GM23338 (cell line): ENCODE measurements around the gene SLC9A1. TPM values are rescaled to one million over a fixed set of nuclear protein-coding genes. Genes with fewer than 3 reads are reported as not detected.
A peak's percentile ranks its signal among the peaks of the same experiment; 100 is the strongest.

Experiments
- ATAC-seq: fragments of 200-7000 bp; cut with Tn5 transposase; 3 replicates; pipeline ENCODE4 v1.9.1; 2020
- DNase-seq: peaks from one replicate; pipeline ENCODE4 v3.0.0-alpha.2; 2015; ENCODE audit warnings: low spot score
- H2AFZ ChIP-seq: fragments of 200-600 bp; sonication (generic); 2 replicates; pipeline ENCODE4 v1.8.0; 2016; ENCODE audit warnings: antibody characterized with exemption, mild to moderate bottlenecking, moderate library complexity
- H3F3A ChIP-seq: fragments of 200-600 bp; sonication (generic); replicated peaks from 2 replicates; pipeline ENCODE4 v1.8.0; 2017; ENCODE audit warnings: antibody characterized with exemption, mixed run types, low read depth
- H3K27ac ChIP-seq: fragments of 200-600 bp; sonication (generic); 2 replicates; pipeline ENCODE4 v1.6.1; 2016; ENCODE audit warnings: low read depth
- H3K27me3 ChIP-seq: fragments of 200-600 bp; sonication (generic); 2 replicates; pipeline ENCODE4 v1.8.0; 2016; ENCODE audit warnings: mild to moderate bottlenecking, mixed run types, moderate library complexity; ENCODE audit not compliant: insufficient read depth
- H3K36me3 ChIP-seq: fragments of 200-600 bp; sonication (generic); 2 replicates; pipeline ENCODE4 v1.8.0; 2016; ENCODE audit warnings: mild to moderate bottlenecking; ENCODE audit not compliant: insufficient read depth
- H3K4me1 ChIP-seq: fragments of 200-600 bp; sonication (generic); 2 replicates; pipeline ENCODE4 v1.8.0; 2016; ENCODE audit warnings: mild to moderate bottlenecking, moderate library complexity; ENCODE audit not compliant: insufficient read depth
- H3K4me2 ChIP-seq: fragments of 200-600 bp; sonication (generic); 2 replicates; pipeline ENCODE4 v1.7.1; 2017; ENCODE audit warnings: mixed run types
- H3K4me3 ChIP-seq: fragments of 200-600 bp; sonication (generic); 2 replicates; pipeline ENCODE4 v1.6.1; 2016; ENCODE audit warnings: mixed run types
- H3K79me2 ChIP-seq: fragments of 200-600 bp; sonication (generic); replicated peaks from 2 replicates; pipeline ENCODE4 v1.8.0; 2017; ENCODE audit warnings: mild to moderate bottlenecking; ENCODE audit not compliant: insufficient read depth
- H3K9me2 ChIP-seq: fragments of 200-600 bp; sonication (generic); 2 replicates; pipeline ENCODE4 v1.8.0; 2017; ENCODE audit not compliant: insufficient read depth
- H4K20me1 ChIP-seq: fragments of 200-600 bp; sonication (generic); replicated peaks from 2 replicates; pipeline ENCODE4 v1.8.0; 2017; ENCODE audit warnings: mild to moderate bottlenecking; ENCODE audit not compliant: insufficient read depth
- H3K27ac Mint-ChIP-seq: 2 replicates; pipeline ENCODE4 v1.8.0; 2020; ENCODE audit warnings: inconsistent platforms, mild to moderate bottlenecking, moderate library complexity, mixed read lengths
- H3K27me3 Mint-ChIP-seq: 3 replicates; pipeline ENCODE4 v1.8.0; 2022; ENCODE audit warnings: low read depth, mild to moderate bottlenecking, moderate library complexity, mixed read lengths, inconsistent platforms; ENCODE audit not compliant: insufficient read depth, poor library complexity
- H3K36me3 Mint-ChIP-seq: 3 replicates; pipeline ENCODE4 v1.8.0; 2021; ENCODE audit warnings: low read depth, mild to moderate bottlenecking, inconsistent platforms, moderate library complexity, mixed read lengths
- H3K4me1 Mint-ChIP-seq: 3 replicates; pipeline ENCODE4 v1.8.0; 2020; ENCODE audit warnings: mild to moderate bottlenecking, inconsistent platforms, mixed read lengths
- H3K4me3 Mint-ChIP-seq: 3 replicates; pipeline ENCODE4 v1.8.0; 2021; ENCODE audit warnings: moderate library complexity, mild to moderate bottlenecking, inconsistent platforms, mixed read lengths
- H3K9me3 Mint-ChIP-seq: 3 replicates; pipeline ENCODE4 v1.8.0; 2020; ENCODE audit warnings: moderate library complexity, mild to moderate bottlenecking, inconsistent platforms, mixed read lengths
- CTCF ChIP-seq, 2 experiments: fragments of 200-600 bp in 1 of 2; sonication (generic) in 1 of 2; conservative IDR thresholded peaks; 2 replicates each; pipeline versions ENCODE4 v1.5.1 to v1.6.1; 2016 to 2017; ENCODE audit warnings: antibody characterized with exemption in 2 of 2, low read depth in 2 of 2, mild to moderate bottlenecking in 2 of 2, moderate library complexity in 1 of 2
- ETS1 ChIP-seq: IDR thresholded peaks from 2 replicates; pipeline ENCODE4 v1.6.1; 2016; ENCODE audit warnings: antibody characterized with exemption
- EZH2phosphoT487 ChIP-seq: fragments of 200-600 bp; sonication (generic); IDR thresholded peaks from one replicate; pipeline ENCODE4 v1.8.1; 2018; ENCODE audit warnings: antibody characterized with exemption; ENCODE audit not compliant: unreplicated experiment
- STAT1 ChIP-seq: IDR thresholded peaks from one replicate; pipeline ENCODE4 v1.6.1; 2016; ENCODE audit warnings: antibody characterized with exemption; ENCODE audit not compliant: unreplicated experiment
- polyA plus RNA-seq: library from polyadenylated mRNA; unstranded; fragments of >200 nt; fragmentation: Nextera tagmentation; extraction: Ambion mirVana; gene quantifications from 2 replicates; pipeline ENCODE4 v1.2.1, GENCODE V29; 2016
- total RNA-seq: library from RNA; depleted of rRNA; stranded (reverse); fragments of >200 nt; shearing (Covaris generic); gene quantifications from 2 replicates; pipeline ENCODE4 v1.2.3, GENCODE V29; 2014

SLC9A1 gene
- total and polyA plus RNA-seq, 2 experiments from 2014 or later = 10.4 to 22.3 TPM

GRCh38 chr1:27111626-27112573, 43.0 kb downstream of the SLC9A1 start:
- H3K4me3 Mint-ChIP-seq = no peak overlapping the region
- no peak overlapping the region; the same call in 1 of the 2 replicates for H3K27ac Mint-ChIP-seq
- no peaks in the 10 kb centered on the region for H4K20me1 ChIP-seq
- H3K27ac ChIP-seq = no peak overlapping the region
- no peak overlapping the region for H3K4me2 ChIP-seq
- H3K27me3 Mint-ChIP-seq = peaks cover 4% of the 10 kb centered on the region
- H3F3A ChIP-seq = no peaks in the 10 kb centered on the region
- H3K4me1 Mint-ChIP-seq = peaks cover 5% of the 10 kb centered on the region
- H3K4me1 ChIP-seq = no peaks in the 10 kb centered on the region
- peak; percentile 31; the same call in 2 of the 3 replicates for ATAC-seq
- H3K4me3 ChIP-seq = no peak overlapping the region
- H2AFZ ChIP-seq = no peak overlapping the region
- TF ChIP-seq STAT1 = no peak
- TF ChIP-seq CTCF (conservative IDR thresholded peaks at IDR 0.05; ENCODE audit: low read depth in 2 of 2) = peak in 1 of 2 experiments; percentile 33; a peak in 1 of 4 replicates
- H3K36me3 Mint-ChIP-seq = peaks cover 6% of the 10 kb centered on the region; the same call in 1 of the 3 replicates
- no peaks in the 10 kb centered on the region for H3K9me2 ChIP-seq
- no peaks in the 10 kb centered on the region for H3K27me3 ChIP-seq
- DNase-seq = no peak
- H3K9me3 Mint-ChIP-seq = no peaks in the 10 kb centered on the region
- no peaks in the 10 kb centered on the region for H3K79me2 ChIP-seq
- no peaks in the 10 kb centered on the region for H3K36me3 ChIP-seq

GRCh38 chr1:27109103-27109822, 45.7 kb downstream of the SLC9A1 start:
- peak; percentile 85 for ATAC-seq

More at GRCh38 chr1:27109103-27109822, 45.7 kb downstream of the SLC9A1 start:
- Mint-ChIP-seq H3K9me3 (no peaks in the 10 kb centered on the region), H3K4me1 (peaks cover 12% of the 10 kb centered on the region; the same call in 2 of the 3 replicates), H3K27me3 (peaks cover 3% of the 10 kb centered on the region), H3K36me3 (peaks cover 14% of the 10 kb centered on the region; the same call in 2 of the 3 replicates), H3K27ac (no peak overlapping the region), H3K4me3 (no peak overlapping the region)
- H4K20me1 ChIP-seq = no peaks in the 10 kb centered on the region
- H3K4me2 ChIP-seq = no peak overlapping the region
- no peaks in the 10 kb centered on the region for H3K27me3 ChIP-seq
- no peaks in the 10 kb centered on the region for H3F3A ChIP-seq
- H3K36me3 ChIP-seq = no peaks in the 10 kb centered on the region
- no peak overlapping the region for H3K27ac ChIP-seq
- no peaks in the 10 kb centered on the region; the same call in 1 of the 2 replicates for H3K4me1 ChIP-seq
- H3K79me2 ChIP-seq = no peaks in the 10 kb centered on the region
- TF ChIP-seq CTCF (conservative IDR thresholded peaks at IDR 0.05; ENCODE audit: low read depth in 2 of 2) (peak; percentile 71 to 86), STAT1 (no peak), EZH2phosphoT487 (no peak), ETS1 (no peak)
- no peaks in the 10 kb centered on the region for H3K9me2 ChIP-seq
- no peak overlapping the region for H3K4me3 ChIP-seq
- DNase-seq = peak; percentile 86
- no peak overlapping the region for H2AFZ ChIP-seq
